GM19238 (cell line): ENCODE measurements around the gene SEC23B.
"Not testable (repeated sequence)": the region's sequence is repeated elsewhere in the genome, so short reads cannot be mapped to it uniquely, and the experiment has no call there.

Source experiments
- DNase-seq: peaks from one replicate; pipeline ENCODE4 v3.0.0; 2011; ENCODE audit warnings: low spot score; ENCODE audit not compliant: insufficient read length

Gene SEC23B

DNA sequence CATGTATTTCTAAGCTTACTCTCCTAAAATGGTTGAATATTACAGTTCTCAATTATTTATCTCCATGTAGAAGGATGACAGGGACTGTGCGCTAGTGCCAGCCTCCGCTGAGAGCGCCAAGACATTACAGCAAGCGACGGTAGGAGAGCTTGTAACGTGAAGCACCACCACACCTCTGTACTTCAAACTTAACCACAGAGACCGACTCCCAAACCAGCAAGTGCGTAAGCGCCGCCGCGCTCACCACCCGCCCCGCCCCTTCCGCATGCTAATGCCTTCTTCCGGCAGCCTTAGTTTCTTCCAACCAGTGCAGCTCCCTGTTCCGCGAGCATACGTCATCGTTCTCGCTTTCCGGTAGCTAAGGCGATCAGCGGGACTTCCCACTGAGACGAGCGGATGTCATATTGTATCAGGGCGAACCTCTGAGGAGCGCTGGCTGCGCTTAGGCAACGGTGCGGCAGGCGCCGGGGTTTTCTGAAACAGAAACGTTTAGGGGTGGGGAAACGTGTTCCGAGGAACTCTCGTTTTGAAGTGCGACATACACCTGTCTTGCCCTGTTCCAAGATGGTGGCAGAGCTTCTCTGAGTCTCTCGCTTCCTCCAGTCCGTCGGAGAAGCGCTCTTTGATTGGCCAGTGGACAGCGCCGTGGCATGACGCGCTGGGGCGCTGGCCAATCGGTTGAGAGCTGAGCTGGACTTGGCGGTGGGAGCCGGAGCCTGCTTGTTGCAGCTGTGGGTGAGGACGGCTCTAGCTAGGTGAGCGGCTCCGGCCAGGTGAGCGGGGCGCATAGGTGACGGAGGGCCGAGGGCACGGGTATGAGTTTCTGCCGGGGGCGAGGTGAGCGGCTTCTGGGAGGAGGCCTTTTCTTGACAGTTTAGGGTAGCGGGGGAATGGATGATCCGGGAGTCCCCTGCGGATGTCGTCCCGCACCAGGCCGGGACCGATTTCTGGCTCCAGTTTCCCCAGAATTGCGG, at the start of gene SEC23B:
TSS of gene SEC23B (plus strand) at position 723 of the 974 bp plus-strand sequence. CDS start 2,896 bp downstream, outside the sequence.
- DNase-seq, result peak; percentile 88

DNA sequence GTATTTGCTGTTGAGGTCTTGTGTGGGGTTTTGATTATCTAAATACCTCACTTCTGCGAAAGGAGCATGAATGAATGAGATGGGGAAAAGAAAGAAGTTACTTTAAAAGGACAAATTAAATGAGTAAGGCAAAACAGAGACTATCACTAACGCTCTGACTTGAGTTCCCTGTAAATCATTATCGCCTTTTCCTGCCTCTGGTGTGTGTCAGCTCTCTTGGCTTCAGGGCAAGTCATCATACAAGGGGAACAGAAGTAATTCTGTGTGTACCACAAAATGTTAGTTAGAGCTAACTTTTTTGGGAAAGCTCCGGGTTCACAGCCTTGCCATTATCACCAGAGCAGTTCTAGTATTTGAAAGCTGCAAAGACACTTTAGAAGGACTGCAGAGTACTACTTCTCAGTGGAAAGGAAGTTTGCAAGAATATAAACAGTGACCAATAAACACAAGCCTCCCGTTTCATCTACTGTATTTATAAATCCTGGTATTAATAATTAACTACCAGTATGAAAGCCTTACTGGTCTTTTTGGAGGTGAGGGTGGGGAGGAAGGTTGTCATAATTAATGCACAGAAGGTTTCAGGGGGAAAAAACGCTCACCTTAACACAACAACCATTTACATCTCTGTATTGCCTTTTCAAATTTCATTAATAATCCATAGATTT, 42.1 kb upstream of the SEC23B start:
- DNase-seq, result no peak

DNA sequence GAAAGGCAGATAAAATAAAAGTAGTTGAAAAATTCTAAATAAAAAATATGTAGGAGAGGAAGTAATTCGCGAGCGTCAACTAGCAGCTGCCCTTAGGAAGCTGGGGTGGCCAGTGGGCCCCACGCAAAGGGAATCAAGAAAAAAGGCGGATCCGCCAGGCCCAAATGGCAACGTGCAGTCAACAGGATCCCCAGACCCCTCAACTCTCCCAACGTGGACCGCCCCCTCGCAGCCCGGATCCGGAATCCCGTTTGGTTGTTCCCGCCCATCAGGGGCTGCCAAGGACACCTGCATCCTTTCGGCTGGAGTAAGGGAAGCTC, 41.2 kb upstream of the SEC23B start:
- DNase-seq, result no peak

DNA sequence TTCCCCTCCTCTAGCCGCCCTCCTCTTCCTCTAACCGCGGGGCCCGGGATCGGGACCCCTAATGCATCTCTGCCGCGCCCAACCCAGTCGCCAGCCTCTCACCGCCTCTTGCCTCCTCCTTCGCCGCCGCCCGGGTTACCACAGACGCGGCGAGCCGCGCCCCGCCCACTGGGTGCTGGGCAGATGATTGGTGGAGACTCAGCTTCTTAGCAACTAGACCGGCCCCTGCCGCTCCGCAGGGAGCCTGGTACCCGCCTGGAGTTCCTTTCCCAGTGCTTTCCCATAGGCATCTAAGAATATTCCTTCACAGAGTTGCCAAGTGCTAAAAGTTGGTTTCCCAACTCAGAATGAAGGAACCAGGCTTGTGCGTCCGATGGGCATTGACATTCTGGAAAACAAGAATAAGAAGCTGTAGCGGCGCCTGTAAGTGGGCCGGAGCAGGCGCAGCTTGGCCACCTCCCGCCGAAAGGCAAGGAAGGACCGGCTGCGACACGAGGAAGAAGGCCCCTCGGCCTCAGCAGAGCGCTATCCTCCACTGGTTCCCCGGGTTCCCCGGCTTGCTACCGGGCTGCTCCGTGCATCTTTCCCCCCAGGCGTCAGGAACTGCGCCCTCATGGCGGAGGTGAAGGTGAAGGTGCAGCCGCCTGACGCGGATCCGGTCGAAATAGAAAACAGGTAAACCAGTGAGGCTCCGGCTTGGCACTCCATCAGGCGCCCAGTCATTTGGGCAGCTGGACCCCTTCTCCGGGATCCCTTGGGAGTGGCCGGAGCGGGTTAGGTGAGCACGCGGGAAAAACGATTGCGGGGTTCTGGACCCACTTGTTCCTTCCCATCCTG, 40.6 kb upstream of the SEC23B start, which contains the start of the genes DZANK1 and POLR3F:
TSS of gene DZANK1 (minus strand) at position 137 of the 837 bp plus-strand sequence. CDS start 1,672 bp downstream, outside the sequence.
TSS of gene POLR3F (plus strand) at position 497 of the 837 bp plus-strand sequence. CDS start at position 614, 117 bp downstream.
- peak; percentile 91 for DNase-seq

DNA sequence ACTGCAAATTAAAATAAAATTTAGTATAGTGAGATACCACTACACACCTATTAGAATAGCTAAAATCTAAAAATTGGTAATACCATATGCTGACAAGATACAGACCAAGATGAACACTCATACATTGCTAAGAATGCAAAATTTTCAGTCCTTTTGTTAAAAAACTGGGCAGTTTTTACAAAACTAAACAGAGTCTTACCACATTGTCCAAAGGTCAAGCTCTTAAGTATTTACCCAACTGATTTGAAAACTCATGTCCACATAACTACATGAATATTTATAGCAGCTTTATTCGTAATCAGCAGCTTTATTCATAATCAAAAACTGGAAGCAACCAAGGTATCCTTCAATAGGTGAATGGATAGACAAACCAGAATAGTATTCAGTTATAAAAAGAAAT, 30.5 kb upstream of the SEC23B start:
- DNase-seq, result no peak

DNA sequence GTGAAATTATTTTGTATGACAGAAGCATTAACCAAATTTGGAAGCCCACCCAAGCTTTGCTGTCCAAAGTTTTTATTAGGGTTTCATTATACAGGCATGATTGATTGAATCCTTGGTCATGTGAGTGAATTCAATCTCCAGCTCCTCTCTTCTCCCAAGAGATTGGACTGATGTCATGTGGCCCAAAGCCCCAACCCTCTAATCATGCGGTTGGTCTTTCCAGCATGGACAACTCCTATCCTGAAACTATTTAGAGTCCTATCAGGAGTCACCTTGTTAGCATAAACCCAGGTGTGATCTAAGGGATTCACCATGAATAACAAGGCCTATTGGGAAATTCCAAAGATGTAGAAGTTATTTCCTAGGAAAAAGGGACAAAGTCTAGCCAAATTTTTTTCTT, 29.9 kb upstream of the SEC23B start:
- no peak for DNase-seq

DNA sequence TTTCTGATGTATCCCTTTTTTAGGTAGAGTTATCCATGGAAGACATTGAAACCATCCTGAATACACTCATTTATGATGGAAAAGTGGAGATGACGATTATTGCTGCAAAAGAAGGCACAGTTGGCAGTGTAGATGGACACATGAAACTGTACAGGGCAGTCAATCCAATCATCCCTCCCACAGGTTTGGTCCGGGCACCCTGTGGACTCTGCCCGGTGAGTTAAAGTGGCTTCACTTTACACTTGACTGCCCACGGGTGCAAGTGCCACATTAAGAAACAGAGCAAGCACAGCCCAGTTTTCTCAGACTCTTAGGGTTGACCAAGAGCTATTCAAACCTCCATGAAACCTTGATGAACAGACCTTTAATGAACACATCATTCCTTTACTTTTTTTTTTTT, 26.1 kb upstream of the SEC23B start:
- DNase-seq, result no peak

DNA sequence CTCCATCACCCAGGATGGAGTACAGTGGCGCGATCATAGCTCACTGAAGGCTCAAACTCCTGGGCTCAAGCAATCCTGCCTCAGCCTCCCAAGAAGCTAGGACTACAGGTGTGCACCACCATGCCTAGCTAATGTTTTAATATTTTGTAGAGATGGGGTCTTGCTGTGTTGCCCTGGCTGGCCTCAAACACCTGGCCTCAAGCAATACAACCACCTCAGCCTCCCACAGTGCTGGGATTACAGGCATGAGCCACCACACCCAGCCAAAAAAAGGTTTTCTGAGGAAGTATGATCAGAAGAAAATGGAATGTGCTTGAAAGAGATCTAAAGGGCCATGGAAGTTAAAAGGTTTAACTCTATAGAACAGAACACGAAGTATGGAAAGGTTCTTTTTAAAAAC, 19.4 kb upstream of the SEC23B start:
- DNase-seq, result no peak

DNA sequence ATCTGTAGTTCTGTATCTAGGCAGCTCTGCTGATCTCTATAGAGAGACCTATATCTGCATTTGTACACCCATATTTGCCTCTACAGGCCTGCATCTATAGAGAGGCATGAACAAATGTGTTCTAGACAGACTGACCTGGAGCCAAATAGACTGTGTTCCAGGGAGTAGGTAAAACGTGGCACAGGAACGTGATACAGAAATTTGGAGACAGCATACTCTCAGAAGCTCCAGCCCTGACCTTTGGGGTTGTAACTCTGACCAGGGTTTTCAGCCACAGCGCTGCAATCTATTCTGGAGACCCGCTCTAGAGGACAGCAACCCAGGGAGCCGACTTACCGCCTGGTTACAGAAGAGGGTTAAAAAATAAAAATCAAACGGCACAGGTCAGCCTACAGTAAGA, 11.7 kb upstream of the SEC23B start:
- DNase-seq, result no peak

DNA sequence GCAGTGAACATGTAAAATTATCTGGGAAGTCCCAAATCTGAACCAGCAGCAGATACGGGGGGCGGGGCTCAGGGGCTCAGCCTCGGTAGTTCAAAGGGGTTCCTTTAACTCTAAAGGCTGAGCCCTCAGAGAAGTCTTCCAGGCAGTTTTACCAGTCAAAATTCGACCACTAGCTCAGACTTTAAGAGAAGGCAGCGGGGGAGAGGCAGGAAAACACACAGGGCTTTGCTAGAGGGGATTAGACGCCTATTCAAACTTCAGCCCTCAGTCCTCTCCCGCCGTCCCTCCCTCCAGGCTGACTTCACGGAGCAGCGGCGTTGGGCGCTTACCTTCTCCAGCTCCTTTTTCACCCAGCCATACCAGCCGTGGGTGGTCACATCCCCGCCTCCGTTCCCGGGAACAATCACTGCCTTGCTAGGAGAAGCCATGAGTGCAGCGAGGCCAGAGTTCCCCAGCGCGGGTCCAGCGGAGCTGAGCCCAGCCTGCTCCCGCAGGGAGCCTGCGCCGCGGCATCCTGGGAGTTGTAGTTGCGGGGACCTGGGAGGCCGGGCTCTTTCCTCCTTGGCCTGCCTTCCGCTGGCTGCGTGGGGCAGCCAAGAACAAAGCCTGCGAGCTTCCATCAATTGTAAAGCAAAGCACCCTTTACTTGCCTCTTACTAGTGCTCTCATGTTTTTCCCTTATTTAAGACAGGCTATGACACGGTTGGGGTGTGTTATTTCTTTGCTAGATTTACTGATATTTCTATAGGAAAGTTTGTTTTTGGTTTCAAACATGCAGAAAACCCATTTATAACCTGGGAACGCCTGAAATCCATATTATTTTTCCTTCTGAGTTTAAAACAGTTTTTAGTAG, 10.8 kb upstream of the SEC23B start, which contains the start of gene RBBP9:
TSS of gene RBBP9 (minus strand) at position 486 of the 853 bp plus-strand sequence. CDS start at position 428, 58 bp downstream.
- peak; percentile 71 for DNase-seq

DNA sequence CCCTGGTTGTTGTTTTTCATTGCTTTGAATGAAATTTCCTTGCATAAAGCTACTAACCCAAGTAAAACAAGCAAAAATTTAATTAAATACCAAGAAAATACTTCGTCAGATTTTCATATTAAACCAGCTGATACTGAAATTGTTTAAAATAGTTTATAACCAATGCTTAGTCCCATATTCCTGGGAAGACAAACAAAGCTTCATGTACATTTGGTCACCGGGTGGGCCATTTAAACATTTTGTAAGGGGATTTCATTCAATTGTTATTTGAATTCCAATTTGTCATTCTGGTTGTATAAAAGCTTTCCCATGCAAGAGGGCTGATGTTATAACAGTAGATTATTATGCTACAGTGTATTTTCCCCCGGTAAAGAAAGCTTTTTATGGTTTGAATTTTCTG, 10.1 kb upstream of the SEC23B start:
- no peak for DNase-seq

DNA sequence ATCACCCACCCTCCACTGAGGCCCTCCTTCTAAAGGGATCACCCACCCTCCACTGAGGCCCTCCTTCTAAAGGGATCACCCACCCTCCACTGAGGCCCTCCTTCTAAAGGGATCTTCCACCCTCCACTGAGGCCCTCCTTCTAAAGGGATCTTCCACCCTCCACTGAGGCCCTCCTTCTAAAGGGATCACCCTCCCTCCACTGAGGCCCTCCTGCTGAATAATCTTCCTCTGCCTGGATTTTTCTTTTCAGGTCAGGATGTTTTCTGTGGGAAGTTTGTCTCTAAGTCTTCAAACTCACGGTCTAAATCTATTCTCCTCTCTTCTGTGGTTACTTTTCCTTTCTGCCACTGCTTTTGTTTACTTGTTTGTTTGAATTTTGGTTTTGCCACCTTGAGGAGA, 6.1 kb upstream of the SEC23B start:
- DNase-seq, result not testable (repeated sequence)

DNA sequence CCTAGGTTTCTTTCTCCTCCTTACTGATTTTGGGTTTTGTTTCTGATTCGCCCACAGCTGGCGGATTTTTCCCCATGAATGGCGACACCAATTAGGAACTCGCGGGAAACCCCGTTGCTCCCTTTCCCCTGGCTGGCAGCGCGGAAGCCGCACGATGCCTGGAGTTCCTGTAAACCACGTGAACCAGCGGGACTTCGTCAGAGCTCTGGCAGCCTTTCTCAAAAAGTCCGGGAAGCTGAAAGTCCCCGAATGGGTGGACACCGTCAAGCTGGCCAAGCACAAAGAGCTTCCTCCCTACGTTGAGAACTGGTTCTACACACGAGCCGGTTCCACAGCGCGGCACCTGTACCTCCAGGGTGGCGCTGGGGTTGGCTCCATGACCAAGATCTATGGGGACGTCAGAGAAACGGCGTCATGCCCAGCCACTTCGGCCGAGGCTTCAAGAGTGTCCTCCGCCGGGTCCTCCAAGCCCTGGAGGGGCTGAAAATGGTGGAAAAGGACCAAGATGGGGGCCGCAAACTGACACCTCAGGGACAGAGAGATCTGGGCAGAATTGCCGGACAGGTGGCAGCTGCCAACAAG, 3.2 kb upstream of the SEC23B start:
- DNase-seq, result no peak

DNA sequence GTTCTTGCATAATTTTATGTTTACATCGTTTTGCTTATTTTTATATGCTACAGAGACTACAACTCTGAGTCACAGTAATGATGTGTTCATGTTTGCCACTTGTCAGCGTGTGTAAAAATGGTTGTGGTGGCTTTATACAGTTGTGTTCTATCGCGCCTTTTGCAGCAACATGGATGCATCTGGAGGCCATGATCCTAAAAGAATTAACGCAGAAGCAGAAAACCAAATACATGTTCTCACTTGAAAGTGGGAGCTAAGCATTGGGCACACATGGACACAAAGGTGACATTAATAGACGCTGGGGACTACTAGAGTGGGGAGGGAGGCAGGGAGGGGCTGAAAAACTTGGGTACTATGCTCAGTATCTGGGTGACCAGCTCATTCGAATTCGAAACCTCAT, 996 bp upstream of the SEC23B start:
- no peak for DNase-seq

DNA sequence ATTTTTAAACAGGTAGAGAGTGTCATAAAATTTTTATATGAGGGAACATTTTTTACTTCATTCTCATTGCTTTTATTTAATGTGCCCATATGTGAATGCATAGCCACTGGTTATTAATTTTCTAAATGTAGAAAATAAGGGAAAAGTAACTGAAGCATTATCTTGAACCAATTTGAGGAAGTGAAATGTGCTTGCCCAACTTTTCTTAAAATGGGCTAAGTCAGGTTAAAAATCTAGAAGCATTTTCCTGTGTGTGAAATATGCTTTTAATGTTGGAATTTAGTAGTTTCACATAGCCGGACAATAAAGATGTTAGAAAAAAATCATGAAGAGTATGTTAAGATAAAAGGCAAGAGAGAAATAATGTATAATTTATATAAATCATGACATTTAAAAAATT, 3.8 kb downstream of the SEC23B start:
- DNase-seq, result no peak

DNA sequence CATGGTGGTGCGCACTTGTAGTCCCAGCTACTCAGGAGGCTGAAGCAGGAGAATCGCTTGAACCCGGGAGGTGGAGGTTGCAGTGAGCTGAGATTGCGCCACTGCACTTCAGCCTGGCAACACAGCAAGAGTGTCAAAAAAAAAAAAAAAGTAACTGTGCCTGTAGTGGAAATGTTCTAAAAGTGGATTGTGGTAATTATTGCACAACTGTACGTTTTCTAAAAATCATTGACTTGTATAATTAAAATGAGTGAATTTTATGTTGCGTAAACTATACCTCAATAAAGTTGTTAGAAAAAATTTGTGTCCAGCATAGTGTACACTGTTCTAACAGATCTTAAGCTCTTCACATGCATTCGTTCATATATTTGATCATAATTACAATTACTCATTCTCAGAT, 5.5 kb downstream of the SEC23B start:
- DNase-seq, result no peak

DNA sequence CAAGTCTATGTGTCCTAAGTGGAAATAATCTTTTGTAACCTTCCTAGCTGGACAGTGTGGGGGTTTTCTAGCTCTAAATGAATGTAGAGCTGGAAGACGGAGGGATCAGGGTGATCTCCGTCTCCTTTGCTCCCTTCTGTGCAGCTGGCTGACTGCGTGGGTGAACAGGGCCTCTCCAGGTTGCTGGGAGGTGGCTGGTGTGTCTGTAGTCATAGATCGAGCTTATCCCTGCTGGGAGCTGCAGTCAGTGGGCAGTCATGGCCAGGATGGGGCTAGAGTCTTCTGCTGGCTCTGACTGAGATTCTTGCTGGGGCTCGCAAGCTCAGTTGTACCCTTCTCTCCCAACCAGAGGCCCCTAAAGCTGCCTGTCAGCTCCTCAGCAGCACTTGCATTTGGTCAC, 6.4 kb downstream of the SEC23B start:
- DNase-seq, result no peak

DNA sequence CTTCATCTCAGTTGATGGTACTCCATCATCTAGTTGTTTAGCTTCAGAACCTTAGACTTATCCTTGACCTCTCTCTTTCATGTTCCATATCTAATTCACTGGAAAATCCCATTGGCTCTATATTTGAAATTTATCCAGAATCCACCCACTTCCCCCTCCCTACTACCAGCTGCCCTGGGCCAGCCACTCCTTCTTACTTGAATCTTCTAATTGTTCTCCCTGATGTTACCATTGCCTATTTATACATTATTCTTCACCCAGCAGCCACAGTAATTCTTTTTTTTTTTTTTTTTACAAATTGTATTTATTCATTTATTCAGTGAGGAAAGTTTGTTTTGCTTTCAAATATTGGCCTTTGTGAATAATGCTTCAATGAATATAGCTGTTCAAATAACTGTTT, 8.2 kb downstream of the SEC23B start:
- DNase-seq, result no peak

DNA sequence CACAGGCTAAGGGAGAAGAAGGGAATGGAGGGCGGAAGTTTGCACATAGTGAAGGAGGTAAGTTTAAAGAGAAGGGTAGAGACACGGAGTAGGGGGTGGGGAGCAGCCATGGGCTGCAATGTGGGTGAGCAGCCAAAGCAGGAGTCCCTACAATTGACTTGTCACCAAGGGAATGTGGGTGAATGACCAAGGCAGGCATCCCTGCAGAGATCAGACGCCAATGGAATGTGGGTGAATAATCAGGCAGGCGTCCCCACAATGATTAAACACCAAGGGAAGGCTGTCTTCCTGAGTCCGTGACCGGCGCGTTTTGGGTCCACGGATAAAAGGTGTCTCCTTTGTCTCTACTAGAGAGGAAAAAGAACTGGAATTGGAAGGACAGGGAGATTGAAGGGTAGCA, 14.3 kb downstream of the SEC23B start:
- not testable (repeated sequence) for DNase-seq

DNA sequence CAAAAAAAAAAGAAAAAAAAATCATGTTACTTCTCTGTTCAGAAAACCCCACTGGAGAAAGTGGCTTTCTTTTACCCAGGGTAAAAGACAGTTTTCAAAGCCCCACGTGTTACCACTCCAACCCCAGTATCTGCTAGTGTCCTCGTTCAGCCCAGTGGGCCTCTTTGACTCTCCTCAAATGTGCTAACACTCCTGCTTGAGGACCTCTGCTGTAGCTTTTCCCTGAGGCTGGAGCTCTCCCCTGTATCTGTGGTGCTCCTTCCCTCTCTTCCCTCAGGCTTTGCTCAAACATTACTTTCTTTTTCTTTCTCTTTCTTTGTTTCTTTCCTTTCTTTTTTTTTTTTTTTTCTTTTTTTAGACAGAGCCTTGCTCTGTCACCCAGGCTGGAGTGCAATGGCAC, 15.3 kb downstream of the SEC23B start:
- no peak for DNase-seq
